CD4-positive, CD25-positive, alpha-beta regulatory T cell (primary cell): ENCODE results near the gene ARL2. TPM values are rescaled to one million over a fixed set of nuclear protein-coding genes. Genes with fewer than 3 reads are reported as not detected.
A peak's percentile ranks its signal among the peaks of the same experiment; 100 is the strongest.

Experiments
- ATAC-seq, 2 donors: fragments of 150-1000 bp; cut with Tn5 transposase; one replicate each; pipeline ENCODE4 v1.10.0; 2021; ENCODE audit warnings: low read depth in 2 of 2, moderate number of reproducible peaks in 2 of 2, moderate library complexity in 1 of 2
- DNase-seq, 3 donors: peaks; one replicate each; pipeline versions ENCODE4 v3.0.0 to v3.0.0-alpha.2; 2012 to 2022; ENCODE audit warnings: mixed read lengths in 1 of 3
- H3K27ac ChIP-seq: one replicate; pipeline ENCODE4 v1.7.0; 2013; ENCODE audit warnings: mild to moderate bottlenecking, low read length; ENCODE audit not compliant: insufficient read depth, poor library complexity, severe bottlenecking
- H3K27me3 ChIP-seq: one replicate; pipeline ENCODE4 v1.7.0; 2013; ENCODE audit warnings: low read length; ENCODE audit not compliant: control insufficient read depth, insufficient read depth
- H3K36me3 ChIP-seq: one replicate; pipeline ENCODE4 v1.7.0; 2013; ENCODE audit warnings: mild to moderate bottlenecking, low read length, moderate library complexity; ENCODE audit not compliant: control insufficient read depth, insufficient read depth
- H3K4me1 ChIP-seq: 2 replicates; pipeline ENCODE4 v1.7.0; 2013; ENCODE audit warnings: mild to moderate bottlenecking, low read length; ENCODE audit not compliant: insufficient read depth, control insufficient read depth, poor library complexity, severe bottlenecking
- H3K4me3 ChIP-seq: one replicate; pipeline ENCODE4 v1.7.0; 2013; ENCODE audit warnings: low read depth, mild to moderate bottlenecking, low read length, moderate library complexity
- H3K9me3 ChIP-seq, 2 experiments: 1 replicate in 1 of 2; 2 replicates in 1 of 2; pipeline ENCODE4 v1.7.0; 2013; ENCODE audit warnings: low read length in 2 of 2, mild to moderate bottlenecking in 1 of 2, moderate library complexity in 1 of 2; ENCODE audit not compliant: control insufficient read depth in 2 of 2
- H3K27ac Mint-ChIP-seq, 3 donors: one replicate each; pipeline ENCODE4 v1.8.0; 2020 to 2022; ENCODE audit warnings: mild to moderate bottlenecking in 3 of 3, mixed read lengths in 3 of 3, moderate library complexity in 2 of 3
- H3K27me3 Mint-ChIP-seq: one replicate; pipeline ENCODE4 v1.8.0; 2022; ENCODE audit warnings: mild to moderate bottlenecking, mixed read lengths
- H3K36me3 Mint-ChIP-seq: one replicate; pipeline ENCODE4 v1.8.0; 2020; ENCODE audit warnings: mixed read lengths
- H3K4me1 Mint-ChIP-seq, 4 donors: one replicate each; pipeline ENCODE4 v1.8.0; 2020 to 2022; ENCODE audit warnings: mixed read lengths in 4 of 4, mild to moderate bottlenecking in 1 of 4
- H3K4me3 Mint-ChIP-seq, 4 donors: one replicate each; pipeline ENCODE4 v1.8.0; 2020 to 2022; ENCODE audit warnings: mild to moderate bottlenecking in 4 of 4, mixed read lengths in 4 of 4, moderate library complexity in 3 of 4
- H3K9me3 Mint-ChIP-seq, 7 donors: one replicate each; pipeline ENCODE4 v1.8.0; 2020 to 2022; ENCODE audit warnings: mixed read lengths in 7 of 7, mild to moderate bottlenecking in 3 of 7, moderate library complexity in 2 of 7
- polyA plus RNA-seq, 4 donors: library from polyadenylated mRNA; unstranded; fragments of 300-500 nt; fragmentation: Illumina TruSeq; gene quantifications; one replicate each; pipeline ENCODE4 v1.2.3, GENCODE V29; 2021
- total RNA-seq: library from RNA; stranded (reverse); gene quantifications from one replicate; pipeline ENCODE4 v1.2.3, GENCODE V29; 2022

The ARL2 gene
- total and polyA plus RNA-seq, 5 donors from 2014 or later = 16.5 to 67.6 (median 64.8) TPM

DNA sequence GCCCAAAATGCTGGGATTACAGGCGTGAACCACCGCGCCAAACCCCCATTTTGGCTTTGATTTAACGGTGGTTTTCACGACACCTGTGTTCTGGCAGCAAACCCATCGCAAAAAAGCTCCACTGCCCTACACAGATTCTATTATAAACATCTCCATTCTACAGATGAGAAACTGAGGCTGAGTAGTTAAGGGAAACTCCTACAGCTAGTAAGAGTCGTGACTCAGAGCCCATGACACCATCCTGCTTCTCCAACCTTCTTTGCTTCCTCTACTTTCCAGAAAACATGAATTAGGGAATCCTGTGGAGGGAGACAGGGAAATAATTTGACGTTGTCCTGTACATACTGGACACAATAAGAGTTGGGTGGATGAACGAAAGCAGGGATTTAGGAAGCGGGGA lies 12.8 kb downstream of the ARL2 start:
- H3K4me3 Mint-ChIP-seq = peak overlapping the region; percentile 84 to 98 (median 86)
- Histone ChIP-seq H3K9me3 (no peaks in the 10 kb centered on the region), H3K4me3 (peak overlapping the region; percentile 20), H3K36me3 (peaks cover 1% of the 10 kb centered on the region), H3K4me1 (peaks cover 13% of the 10 kb centered on the region), H3K27ac (peak overlapping the region; percentile 73), H3K27me3 (no peaks in the 10 kb centered on the region)
- H3K4me1 Mint-ChIP-seq = peaks cover 8 to 25% (median 20%) of the 10 kb centered on the region in 4 donors
- H3K27ac Mint-ChIP-seq = peak overlapping the region; percentile 80 to 91 (median 81)
- no peak for ATAC-seq
- peaks cover 5% of the 10 kb centered on the region for H3K27me3 Mint-ChIP-seq
- H3K9me3 Mint-ChIP-seq = no peaks in the 10 kb centered on the region
- no peaks in the 10 kb centered on the region for H3K36me3 Mint-ChIP-seq
- no peak for DNase-seq

DNA sequence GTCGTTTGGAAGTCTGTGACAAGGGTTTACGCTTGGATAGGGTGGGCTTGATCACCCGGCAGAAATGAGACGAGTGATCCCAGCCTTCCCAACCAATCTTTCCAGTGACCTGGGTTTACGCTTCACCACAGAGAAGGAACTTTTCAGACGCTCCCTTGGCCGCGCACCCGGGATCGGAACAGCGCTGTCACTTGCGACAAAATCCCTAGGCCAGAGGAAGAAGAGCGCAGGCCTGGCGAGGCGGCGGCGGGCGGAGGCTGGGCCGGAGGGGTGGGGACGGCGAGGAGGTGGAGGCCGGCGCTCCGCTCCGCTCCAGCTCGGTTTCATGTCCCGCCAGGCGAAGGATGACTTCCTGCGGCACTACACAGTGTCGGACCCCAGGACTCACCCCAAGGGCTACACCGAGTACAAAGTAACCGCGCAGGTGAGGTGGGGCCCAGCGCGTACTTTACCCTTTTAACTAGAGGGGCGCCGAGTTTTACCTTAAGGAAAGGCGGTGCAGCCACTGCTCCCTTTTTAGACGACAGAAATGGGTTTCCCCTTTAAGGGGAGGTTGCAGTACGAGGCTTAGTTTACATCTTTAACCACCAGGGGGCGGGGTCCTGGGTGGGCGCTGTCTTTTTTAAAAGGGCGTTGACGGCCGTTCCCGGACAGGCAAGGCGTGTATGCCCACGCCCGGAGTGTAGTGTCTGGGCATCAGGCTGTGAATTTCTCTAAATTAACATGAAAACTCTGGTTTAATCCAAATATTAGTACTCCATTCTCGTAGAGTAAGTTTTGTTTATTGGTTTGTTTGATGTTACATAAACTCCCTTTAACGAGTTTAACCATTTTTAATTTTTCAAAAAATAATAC lies 13.5 kb downstream of the ARL2 start, which contains the start of gene SNX15:
Gene SNX15 (plus strand): TSS at position 227 of the 855 bp plus-strand sequence. CDS start 99 bp downstream, at position 326.
- Histone ChIP-seq H3K9me3 (no peaks in the 10 kb centered on the region), H3K27ac (peak within 1 kb of the TSS; percentile 73), H3K4me3 (peak within 1 kb of the TSS; percentile 84), H3K36me3 (peaks cover 8% of the 10 kb centered on the region), H3K4me1 (peaks cover 13% of the 10 kb centered on the region), H3K27me3 (no peaks in the 10 kb centered on the region)
- ATAC-seq (peak; percentile 90 to 93), DNase-seq (peak; percentile 88 to 98 (median 95))
- Mint-ChIP-seq H3K36me3 (no peaks in the 10 kb centered on the region), H3K27ac (peak within 1 kb of the TSS; percentile 80 to 91 (median 81)), H3K9me3 (no peaks in the 10 kb centered on the region), H3K4me1 (peaks cover 8 to 26% (median 21%) of the 10 kb centered on the region in 4 donors), H3K4me3 (peak within 1 kb of the TSS; percentile 84 to 98 (median 86)), H3K27me3 (peaks cover 5% of the 10 kb centered on the region)

DNA sequence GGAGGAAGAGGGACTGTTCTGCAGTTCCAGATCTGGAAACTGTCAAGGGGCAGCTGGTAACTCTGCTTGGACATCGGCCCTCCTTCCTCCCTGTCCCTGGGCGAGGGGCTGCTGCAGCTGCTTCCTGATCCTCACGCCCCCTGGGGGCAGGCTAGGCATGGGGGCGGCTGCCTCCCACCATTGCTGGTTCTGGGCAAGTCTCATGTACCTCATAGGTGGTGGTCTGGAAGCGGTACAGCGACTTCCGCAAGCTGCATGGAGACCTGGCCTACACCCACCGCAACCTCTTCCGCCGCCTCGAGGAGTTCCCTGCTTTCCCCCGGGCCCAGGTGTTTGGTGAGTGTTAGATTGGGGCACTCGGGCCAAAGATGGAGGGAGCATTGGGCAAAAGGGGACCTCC lies 18.3 kb downstream of the ARL2 start:
- Mint-ChIP-seq H3K27me3 (peaks cover 4% of the 10 kb centered on the region), H3K4me3 (no peak overlapping the region), H3K4me1 (peaks cover 4 to 21% (median 16%) of the 10 kb centered on the region in 4 donors), H3K27ac (no peak overlapping the region), H3K36me3 (peaks cover 3% of the 10 kb centered on the region), H3K9me3 (no peaks in the 10 kb centered on the region)
- H3K27ac ChIP-seq = no peak overlapping the region
- H3K27me3 ChIP-seq = no peaks in the 10 kb centered on the region
- DNase-seq (no peak), ATAC-seq (no peak)
- peaks cover 35% of the 10 kb centered on the region for H3K36me3 ChIP-seq
- no peak overlapping the region for H3K4me3 ChIP-seq
- H3K9me3 ChIP-seq = no peaks in the 10 kb centered on the region
- H3K4me1 ChIP-seq = peaks cover 12% of the 10 kb centered on the region

DNA sequence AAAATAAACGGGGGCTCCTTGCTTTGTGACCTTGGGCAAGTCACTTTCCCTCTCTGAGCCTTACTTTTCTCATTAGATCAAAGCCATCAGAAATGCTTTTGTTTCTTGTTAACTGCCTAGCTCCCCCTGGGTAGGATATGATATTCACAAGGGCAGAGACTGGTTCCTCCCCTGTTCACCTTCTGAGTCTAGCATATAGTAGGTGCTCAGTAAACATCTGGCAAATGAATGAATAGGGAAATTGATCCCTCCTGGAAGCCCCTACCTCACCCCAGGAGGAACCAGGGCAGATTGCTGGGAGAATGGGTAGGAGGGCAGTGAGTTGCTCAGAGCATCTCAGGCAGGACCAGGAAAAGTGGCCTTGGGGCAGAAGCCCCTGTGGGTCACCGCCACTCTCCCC lies 20.5 kb downstream of the ARL2 start:
- Mint-ChIP-seq H3K36me3 (peaks cover 3% of the 10 kb centered on the region), H3K27me3 (no peaks in the 10 kb centered on the region), H3K4me1 (peaks cover 0 to 7% (median 2%) of the 10 kb centered on the region in 4 donors), H3K4me3 (no peak overlapping the region), H3K9me3 (no peaks in the 10 kb centered on the region), H3K27ac (no peak overlapping the region)
- Histone ChIP-seq H3K4me3 (no peak overlapping the region), H3K27me3 (no peaks in the 10 kb centered on the region), H3K36me3 (peaks cover 40% of the 10 kb centered on the region), H3K9me3 (no peaks in the 10 kb centered on the region), H3K4me1 (no peaks in the 10 kb centered on the region), H3K27ac (no peak overlapping the region)
- ATAC-seq (no peak), DNase-seq (no peak)

DNA sequence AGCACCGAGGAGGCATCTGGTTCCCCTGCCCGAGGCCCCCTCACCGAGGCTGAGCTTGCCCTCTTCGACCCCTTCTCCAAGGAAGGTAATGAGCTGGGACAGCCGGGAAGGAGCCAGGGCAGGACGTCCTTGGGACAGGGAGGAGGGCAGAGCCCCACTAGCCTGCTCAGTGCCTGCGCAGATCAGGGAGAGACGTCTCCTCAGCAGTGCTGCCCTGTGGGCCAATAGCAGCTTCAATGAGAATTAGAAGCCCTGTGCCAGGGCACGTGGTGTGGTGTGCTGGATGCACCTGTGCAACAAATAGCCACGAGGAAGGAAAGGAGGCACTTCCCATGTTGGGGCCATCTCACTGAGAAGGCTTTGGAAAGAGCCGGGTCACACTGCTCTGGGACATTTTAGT lies 21.6 kb downstream of the ARL2 start:
- peaks cover 3% of the 10 kb centered on the region for H3K36me3 Mint-ChIP-seq
- peaks cover 40% of the 10 kb centered on the region for H3K36me3 ChIP-seq
- peaks cover 5% of the 10 kb centered on the region for H3K4me1 ChIP-seq
- H3K4me1 Mint-ChIP-seq = peaks cover 0 to 11% (median 6%) of the 10 kb centered on the region in 4 donors
- DNase-seq (no peak), ATAC-seq (no peak)
- H3K27ac ChIP-seq = no peak overlapping the region
- no peaks in the 10 kb centered on the region for H3K27me3 Mint-ChIP-seq
- no peak overlapping the region for H3K27ac Mint-ChIP-seq
- H3K27me3 ChIP-seq = no peaks in the 10 kb centered on the region
- H3K9me3 Mint-ChIP-seq = no peaks in the 10 kb centered on the region
- H3K9me3 ChIP-seq = no peaks in the 10 kb centered on the region
- H3K4me3 Mint-ChIP-seq = no peak overlapping the region
- no peak overlapping the region for H3K4me3 ChIP-seq

DNA sequence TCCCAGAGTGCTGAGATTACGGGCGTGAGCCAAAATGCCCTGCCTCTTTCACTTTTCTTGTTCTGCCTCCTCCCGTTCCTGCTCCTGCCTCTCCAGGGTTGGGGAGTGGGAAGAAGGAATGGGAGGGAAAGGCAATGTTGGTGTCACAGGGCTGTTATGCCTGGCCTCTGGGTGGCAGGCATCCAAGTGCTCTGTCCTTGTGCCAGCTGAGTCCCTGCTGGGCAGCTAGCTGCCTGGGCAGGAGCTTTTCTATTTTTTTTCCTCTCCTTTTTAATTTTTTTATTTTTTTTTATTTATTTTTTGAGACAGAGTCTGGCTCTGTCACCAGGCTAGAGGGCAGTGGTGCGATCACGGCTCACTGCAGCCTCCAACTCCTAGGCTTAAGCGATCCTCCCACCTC lies 23.0 kb downstream of the ARL2 start:
- Histone ChIP-seq H3K4me3 (no peak overlapping the region), H3K9me3 (no peaks in the 10 kb centered on the region), H3K27ac (no peak overlapping the region), H3K4me1 (peaks cover 13% of the 10 kb centered on the region), H3K27me3 (no peaks in the 10 kb centered on the region), H3K36me3 (peaks cover 38% of the 10 kb centered on the region)
- Mint-ChIP-seq H3K36me3 (peaks cover 3% of the 10 kb centered on the region), H3K27me3 (no peaks in the 10 kb centered on the region), H3K4me3 (no peak overlapping the region), H3K4me1 (peaks cover 0 to 15% (median 8%) of the 10 kb centered on the region in 4 donors), H3K9me3 (no peaks in the 10 kb centered on the region), H3K27ac (no peak overlapping the region)
- ATAC-seq = no peak
- no peak for DNase-seq

DNA sequence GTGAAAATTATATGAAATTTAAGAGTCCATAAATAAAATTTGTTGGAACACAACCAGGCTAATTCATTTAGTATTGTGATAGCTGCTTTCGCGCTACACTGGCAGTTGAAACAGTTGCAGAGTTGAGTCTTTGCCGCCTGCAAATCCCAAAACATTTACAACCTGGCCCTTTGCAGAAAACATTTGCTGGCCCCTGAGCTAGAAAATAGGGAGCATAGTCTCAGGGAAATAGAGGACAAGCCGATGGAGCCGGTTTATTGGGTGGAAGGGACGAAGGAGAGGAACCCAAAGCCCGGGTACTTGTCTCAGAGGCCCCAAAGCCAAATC lies 26.5 kb downstream of the ARL2 start:
- Mint-ChIP-seq H3K27me3 (no peaks in the 10 kb centered on the region), H3K36me3 (peaks cover 5% of the 10 kb centered on the region), H3K27ac (peak overlapping the region; percentile 50 to 86 (median 85)), H3K4me1 (peaks cover 0 to 30% (median 10%) of the 10 kb centered on the region in 4 donors), H3K9me3 (no peaks in the 10 kb centered on the region), H3K4me3 (peak overlapping the region; percentile 94 to 97 (median 96))
- no peaks in the 10 kb centered on the region for H3K9me3 ChIP-seq
- H3K4me1 ChIP-seq = peaks cover 22% of the 10 kb centered on the region
- H3K27me3 ChIP-seq = no peaks in the 10 kb centered on the region
- DNase-seq (no peak), ATAC-seq (no peak)
- H3K36me3 ChIP-seq = peaks cover 24% of the 10 kb centered on the region
- H3K27ac ChIP-seq = peak overlapping the region; percentile 80
- H3K4me3 ChIP-seq = peak overlapping the region; percentile 66
